SK-N-SH treated with all-trans-retinoic acid at 6 μM for 48 hours (cell line): ENCODE results near the gene DNASE2B.

Source experiments
- ATAC-seq: fragments of 200-7000 bp; cut with Tn5 transposase; 3 replicates; pipeline ENCODE4 v1.9.1; 2020; ENCODE audit warnings: mild to moderate bottlenecking, moderate library complexity
- ARNTL ChIP-seq: fragments of 450-650 bp; formaldehyde crosslinking; IDR thresholded peaks from 2 replicates; pipeline ENCODE4 v1.5.0; 2020; ENCODE audit warnings: low read depth, mild to moderate bottlenecking, moderate library complexity, borderline replicate concordance
- CREB5 ChIP-seq: fragments of 250-450 bp; sonication (Bioruptor Pico); IDR thresholded peaks from 2 replicates; pipeline ENCODE4 v1.5.1; 2020; ENCODE audit warnings: low read depth, mild to moderate bottlenecking, moderate library complexity
- CSRNP3 ChIP-seq: fragments of 250-450 bp; sonication (Bioruptor Pico); IDR thresholded peaks from 2 replicates; pipeline ENCODE4 v1.5.1; 2021; ENCODE audit warnings: mild to moderate bottlenecking, moderate library complexity
- ESRRG ChIP-seq: fragments of 250-450 bp; sonication (Bioruptor Pico); IDR thresholded peaks from 2 replicates; pipeline ENCODE4 v1.6.1; 2021; ENCODE audit warnings: mild to moderate bottlenecking
- GLIS3 ChIP-seq: fragments of 250-450 bp; sonication (Bioruptor Pico); IDR thresholded peaks from 2 replicates; pipeline ENCODE4 v1.5.0; 2020; ENCODE audit warnings: mild to moderate bottlenecking, moderate library complexity
- ISL1 ChIP-seq: fragments of 250-450 bp; sonication (Bioruptor Pico); IDR thresholded peaks from 2 replicates; pipeline ENCODE4 v2.1.2; 2022; ENCODE audit warnings: mild to moderate bottlenecking, moderate library complexity
- OSR1 ChIP-seq: fragments of 250-450 bp; sonication (Bioruptor Pico); IDR thresholded peaks from 2 replicates; pipeline ENCODE4 v1.8.0; 2022; ENCODE audit warnings: moderate library complexity, mild to moderate bottlenecking, inconsistent platforms
- POU6F1 ChIP-seq: fragments of 250-450 bp; sonication (Bioruptor Pico); IDR thresholded peaks from 2 replicates; pipeline ENCODE4 v1.8.0; 2021; ENCODE audit warnings: low read depth, mild to moderate bottlenecking, moderate library complexity, borderline replicate concordance
- PPARA ChIP-seq: fragments of 250-450 bp; sonication (Bioruptor Pico); IDR thresholded peaks from 2 replicates; pipeline ENCODE4 v1.5.0; 2020; ENCODE audit warnings: mild to moderate bottlenecking, borderline replicate concordance
- RARB ChIP-seq: fragments of 250-450 bp; sonication (Bioruptor Pico); IDR thresholded peaks from 2 replicates; pipeline ENCODE4 v1.8.0; 2021; ENCODE audit warnings: mild to moderate bottlenecking, moderate library complexity
- SNAI2 ChIP-seq: fragments of 250-450 bp; sonication (Bioruptor Pico); IDR thresholded peaks from 2 replicates; pipeline ENCODE4 v1.5.0; 2020; ENCODE audit warnings: mild to moderate bottlenecking, moderate library complexity
- TCF4 ChIP-seq: fragments of 250-450 bp; sonication (Bioruptor Pico); IDR thresholded peaks from 2 replicates; pipeline ENCODE4 v1.8.0; 2021; ENCODE audit warnings: mild to moderate bottlenecking, moderate library complexity, borderline replicate concordance
- TOX ChIP-seq: fragments of 250-450 bp; sonication (Bioruptor Pico); IDR thresholded peaks from 2 replicates; pipeline ENCODE4 v1.8.0; 2021; ENCODE audit warnings: mild to moderate bottlenecking, moderate library complexity, borderline replicate concordance
- TSHZ2 ChIP-seq: fragments of 250-450 bp; sonication (Bioruptor Pico); IDR thresholded peaks from 2 replicates; pipeline ENCODE4 v1.5.0; 2020; ENCODE audit warnings: mild to moderate bottlenecking, moderate library complexity
- ZC3H10 ChIP-seq: fragments of 250-450 bp; sonication (Bioruptor Pico); IDR thresholded peaks from 2 replicates; pipeline ENCODE4 v1.5.1; 2021; ENCODE audit warnings: mild to moderate bottlenecking, moderate library complexity
- ZFP3 ChIP-seq: fragments of 250-450 bp; sonication (Bioruptor Pico); IDR thresholded peaks from 2 replicates; pipeline ENCODE4 v1.5.0; 2020; ENCODE audit warnings: mild to moderate bottlenecking, moderate library complexity
- ZFP30 ChIP-seq: fragments of 450-650 bp; formaldehyde crosslinking; IDR thresholded peaks from 2 replicates; pipeline ENCODE4 v1.5.0; 2022; ENCODE audit warnings: mild to moderate bottlenecking, moderate library complexity
- ZNF565 ChIP-seq: fragments of 450-650 bp; formaldehyde crosslinking; conservative IDR thresholded peaks from 2 replicates; pipeline ENCODE4 v1.5.0; 2020; ENCODE audit warnings: low read depth, mild to moderate bottlenecking, moderate library complexity
- ZNF70 ChIP-seq: fragments of 450-650 bp; formaldehyde crosslinking; IDR thresholded peaks from 2 replicates; pipeline ENCODE4 v1.5.0; 2020; ENCODE audit warnings: mild to moderate bottlenecking, moderate library complexity
- ZNF8 ChIP-seq: fragments of 450-650 bp; formaldehyde crosslinking; IDR thresholded peaks from 2 replicates; pipeline ENCODE4 v1.5.0; 2020; ENCODE audit warnings: mild to moderate bottlenecking, moderate library complexity

The DNASE2B gene

GRCh38 chr1:84363019-84363418, 35.3 kb upstream of the DNASE2B start:
- no peak for ATAC-seq

GRCh38 chr1:84363622-84364021, 34.7 kb upstream of the DNASE2B start:
- ATAC-seq: no peak
- no peak for TF ChIP-seq ISL1 (CRISPR knock-in tag)
- no peak for TF ChIP-seq TCF4 (CRISPR knock-in tag)

More at GRCh38 chr1:84363019-84363418, 35.3 kb upstream of the DNASE2B start:
- no peak for TF ChIP-seq PPARA (CRISPR knock-in tag)
- no peak for TF ChIP-seq CREB5 (CRISPR knock-in tag)
- TF ChIP-seq TSHZ2 (CRISPR knock-in tag): no peak
- no peak for TF ChIP-seq ZNF70 (CRISPR knock-in tag)
- no peak for TF ChIP-seq POU6F1 (CRISPR knock-in tag)
- no peak for TF ChIP-seq RARB (CRISPR knock-in tag)
- no peak for TF ChIP-seq ZFP3
- TF ChIP-seq TCF4 (CRISPR knock-in tag): no peak
- TF ChIP-seq SNAI2 (CRISPR knock-in tag): no peak
- TF ChIP-seq ZFP30 (CRISPR knock-in tag): no peak
- TF ChIP-seq OSR1 (CRISPR knock-in tag): no peak
- no peak for TF ChIP-seq ISL1 (CRISPR knock-in tag)
- TF ChIP-seq ZNF565 (CRISPR knock-in tag): no peak
- TF ChIP-seq ZC3H10: no peak
- no peak for TF ChIP-seq CSRNP3 (CRISPR knock-in tag)
- TF ChIP-seq ZNF8 (CRISPR knock-in tag): no peak
- no peak for TF ChIP-seq ESRRG (CRISPR knock-in tag)
- no peak for TF ChIP-seq ARNTL
- no peak for TF ChIP-seq GLIS3 (CRISPR knock-in tag)

GRCh38 chr1:84365225-84366221, 32.8 kb upstream of the DNASE2B start:
- no peak for TF ChIP-seq GLIS3 (CRISPR knock-in tag)
- no peak for TF ChIP-seq ESRRG (CRISPR knock-in tag)
- TF ChIP-seq ZFP3: no peak
- peak; percentile 92 for TF ChIP-seq ISL1 (CRISPR knock-in tag)
- TF ChIP-seq TOX (CRISPR knock-in tag): 0 out of 2 replicates have a peak, but pooled peaks have one; percentile 27
- ATAC-seq: peak; percentile 98

- TF ChIP-seq TSHZ2 (CRISPR knock-in tag) (no peak), ESRRG (CRISPR knock-in tag) (no peak), TOX (CRISPR knock-in tag) (no peak), ARNTL (no peak), ZC3H10 (no peak), PPARA (CRISPR knock-in tag) (no peak), ZFP3 (no peak), OSR1 (CRISPR knock-in tag) (no peak)
- no peak for ATAC-seq
Measured at GRCh38 chr1:84366786-84367185, 31.5 kb upstream of the DNASE2B start.
